ENCODE results near the gene GPR83.

Gene GPR83

GRCh38 chr11:94330789-94331188, 70.4 kb downstream of the GPR83 start:
- H3K27me3 ChIP-seq (ENCODE audit: insufficient read depth, low read length, poor library complexity, severe bottlenecking): no peaks in the 10 kb centered on the region
- H3K4me3 ChIP-seq (ENCODE audit: low read length, poor library complexity, severe bottlenecking): no peak overlapping the region
- H3K79me2 ChIP-seq (ENCODE audit: insufficient read depth, low read length): no peaks in the 10 kb centered on the region
- H3K9ac ChIP-seq (ENCODE audit: low read depth, low read length, poor library complexity, severe bottlenecking): no peak overlapping the region
- no peaks in the 10 kb centered on the region for H3K36me3 ChIP-seq (ENCODE audit: insufficient read depth, low read length)
- no peaks in the 10 kb centered on the region for H4K20me1 ChIP-seq (ENCODE audit: insufficient read depth, low read length, poor library complexity, severe bottlenecking)
- H3K9me2 ChIP-seq (replicated peaks; ENCODE audit: low read depth, low read length): no peaks in the 10 kb centered on the region
- no peaks in the 10 kb centered on the region for H3F3A ChIP-seq (ENCODE audit: low read depth)
- no peak overlapping the region for H3K4me2 ChIP-seq (ENCODE audit: low read depth, low read length, poor library complexity, severe bottlenecking)
- no peaks in the 10 kb centered on the region for H3K9me3 ChIP-seq (ENCODE audit: insufficient read depth, low read depth, low read length)
- H3K4me1 ChIP-seq (ENCODE audit: insufficient read depth, low read length, poor library complexity, severe bottlenecking): no peaks in the 10 kb centered on the region
- no peak for TF ChIP-seq CTCF (conservative IDR thresholded peaks at IDR 0.05; ENCODE audit: low read length)
- TF ChIP-seq EZH2phosphoT487 (IDR thresholded peaks at IDR 0.05; ENCODE audit: borderline replicate concordance): no peak
- no peak overlapping the region for H2AFZ ChIP-seq (ENCODE audit: low read length)

GRCh38 chr11:94329501-94329900, 71.7 kb downstream of the GPR83 start:
- no peaks in the 10 kb centered on the region for H3K36me3 ChIP-seq (ENCODE audit: insufficient read depth, low read length)
- H3K9ac ChIP-seq (ENCODE audit: low read depth, low read length, poor library complexity, severe bottlenecking): no peak overlapping the region
- no peaks in the 10 kb centered on the region for H3K9me2 ChIP-seq (replicated peaks; ENCODE audit: low read depth, low read length)
- H3K27me3 ChIP-seq (ENCODE audit: insufficient read depth, low read length, poor library complexity, severe bottlenecking): no peaks in the 10 kb centered on the region
- H2AFZ ChIP-seq (ENCODE audit: low read length): no peak overlapping the region
- no peaks in the 10 kb centered on the region for H4K20me1 ChIP-seq (ENCODE audit: insufficient read depth, low read length, poor library complexity, severe bottlenecking)
- H3F3A ChIP-seq (ENCODE audit: low read depth): no peaks in the 10 kb centered on the region
- H3K4me3 ChIP-seq (ENCODE audit: low read length, poor library complexity, severe bottlenecking): no peak overlapping the region
- H3K79me2 ChIP-seq (ENCODE audit: insufficient read depth, low read length): no peaks in the 10 kb centered on the region
- TF ChIP-seq CTCF (conservative IDR thresholded peaks at IDR 0.05; ENCODE audit: low read length): no peak
- no peaks in the 10 kb centered on the region for H3K9me3 ChIP-seq (ENCODE audit: insufficient read depth, low read depth, low read length)
- H3K4me2 ChIP-seq (ENCODE audit: low read depth, low read length, poor library complexity, severe bottlenecking): no peak overlapping the region
- no peaks in the 10 kb centered on the region for H3K4me1 ChIP-seq (ENCODE audit: insufficient read depth, low read length, poor library complexity, severe bottlenecking)

- Histone ChIP-seq H3K36me3 (ENCODE audit: insufficient read depth, low read length) (no peaks in the 10 kb centered on the region), H3K9me3 (ENCODE audit: insufficient read depth, low read depth, low read length) (no peaks in the 10 kb centered on the region), H3K4me2 (ENCODE audit: low read depth, low read length, poor library complexity, severe bottlenecking) (no peak overlapping the region), H2AFZ (ENCODE audit: low read length) (no peak overlapping the region), H3F3A (ENCODE audit: low read depth) (no peaks in the 10 kb centered on the region), H4K20me1 (ENCODE audit: insufficient read depth, low read length, poor library complexity, severe bottlenecking) (no peaks in the 10 kb centered on the region), H3K27me3 (ENCODE audit: insufficient read depth, low read length, poor library complexity, severe bottlenecking) (no peaks in the 10 kb centered on the region), H3K4me3 (ENCODE audit: low read length, poor library complexity, severe bottlenecking) (no peak overlapping the region), H3K9ac (ENCODE audit: low read depth, low read length, poor library complexity, severe bottlenecking) (no peak overlapping the region), H3K4me1 (ENCODE audit: insufficient read depth, low read length, poor library complexity, severe bottlenecking) (no peaks in the 10 kb centered on the region), H3K79me2 (ENCODE audit: insufficient read depth, low read length) (no peaks in the 10 kb centered on the region), H3K9me2 (replicated peaks; ENCODE audit: low read depth, low read length) (no peaks in the 10 kb centered on the region)
- TF ChIP-seq EZH2phosphoT487 (IDR thresholded peaks at IDR 0.05; ENCODE audit: borderline replicate concordance): no peak
- no peak for TF ChIP-seq CTCF (conservative IDR thresholded peaks at IDR 0.05; ENCODE audit: low read length)
Measured at GRCh38 chr11:94328587-94329080, 72.6 kb downstream of the GPR83 start.

All from Loucy (cell line).